ENCODE results near the gene DOCK9.

- TF ChIP-seq CTCF (IDR thresholded peaks at IDR 0.05; ENCODE audit: insufficient read depth, low read depth, low read length) (no peak), EZH2 (IDR thresholded peaks at IDR 0.05; ENCODE audit: insufficient read depth, low read length) (no peak)
Observed at GRCh38 chr13:98947925-98948324, 29.9 kb downstream of the DOCK9 start.
